ENCODE data around the gene LEUTX. TPM values are rescaled to one million over a fixed set of nuclear protein-coding genes. Genes with fewer than 3 reads are reported as not detected.

The LEUTX gene
- total RNA-seq, 1 donor from 2014 or later = not detected

Other genes with a start within 250 kb of the LEUTX start
- gene EID2B, start 246.0 kb upstream of the LEUTX start, total RNA-seq = 2.0 and 2.4 TPM in 2 replicates
- gene EID2, start 238.7 kb upstream of the LEUTX start, total RNA-seq = 12.9 and 14.3 TPM in 2 replicates
- gene LGALS13, start 176.3 kb upstream of the LEUTX start, total RNA-seq = not detected in 2 replicates
- gene LGALS16, start 122.9 kb upstream of the LEUTX start, total RNA-seq = not detected in 2 replicates
- gene LGALS14, start 74.4 kb upstream of the LEUTX start, total RNA-seq = not detected in 2 replicates
- gene CLC, start 40.8 kb upstream of the LEUTX start, total RNA-seq = not detected in 2 replicates
- gene DYRK1B, start 55.3 kb downstream of the LEUTX start, total RNA-seq = 10.5 and 11.1 TPM in 2 replicates
- 104 and 146 TPM in 2 replicates for gene FBL, start 67.5 kb downstream of the LEUTX start, total RNA-seq
- under 0.01 TPM in 2 replicates for gene FCGBP, start 155.8 kb downstream of the LEUTX start, total RNA-seq
- gene PSMC4, start 192.3 kb downstream of the LEUTX start, total RNA-seq = 57.8 and 65.7 TPM in 2 replicates
- 2.4 and 5.6 TPM in 2 replicates for gene ZNF546, start 218.2 kb downstream of the LEUTX start, total RNA-seq